BLaER1 (cell line): ENCODE results near the gene CNKSR1.

Source experiments
- H3K27ac ChIP-seq: shearing (Covaris generic); formaldehyde crosslinking; 2 replicates; pipeline ENCODE4 v1.8.1; 2022
- H3K27me3 ChIP-seq: shearing (Covaris generic); formaldehyde crosslinking; 2 replicates; pipeline ENCODE4 v1.8.1; 2022
- H3K36me3 ChIP-seq: shearing (Covaris generic); formaldehyde crosslinking; 2 replicates; pipeline ENCODE4 v1.8.1; 2022
- H3K4me1 ChIP-seq: shearing (Covaris generic); formaldehyde crosslinking; 2 replicates; pipeline ENCODE4 v1.8.1; 2022
- H3K4me2 ChIP-seq: shearing (Covaris generic); formaldehyde crosslinking; 2 replicates; pipeline ENCODE4 v1.8.1; 2022
- H3K4me3 ChIP-seq: shearing (Covaris generic); formaldehyde crosslinking; 2 replicates; pipeline ENCODE4 v1.8.1; 2022
- H3K9ac ChIP-seq: shearing (Covaris generic); formaldehyde crosslinking; 2 replicates; pipeline ENCODE4 v1.8.1; 2022
- H3K9me3 ChIP-seq: shearing (Covaris generic); formaldehyde crosslinking; 2 replicates; pipeline ENCODE4 v1.8.1; 2022
- H4K20me1 ChIP-seq: shearing (Covaris generic); formaldehyde crosslinking; 2 replicates; pipeline ENCODE4 v1.8.1; 2022
- Cebpa-rat ChIP-seq: shearing (Covaris generic); IDR thresholded peaks from 2 replicates; pipeline ENCODE4 v1.8.1; 2022

Gene CNKSR1

GRCh38 chr1:26168410-26169197 lies 8.7 kb upstream of the CNKSR1 start, which contains the start of gene C1orf232:
Gene C1orf232 (minus strand): TSS chr1:26168963. CDS start chr1:26168499, 464 bp downstream.
- no peaks in the 10 kb centered on the region for H3K9me3 ChIP-seq

DNA sequence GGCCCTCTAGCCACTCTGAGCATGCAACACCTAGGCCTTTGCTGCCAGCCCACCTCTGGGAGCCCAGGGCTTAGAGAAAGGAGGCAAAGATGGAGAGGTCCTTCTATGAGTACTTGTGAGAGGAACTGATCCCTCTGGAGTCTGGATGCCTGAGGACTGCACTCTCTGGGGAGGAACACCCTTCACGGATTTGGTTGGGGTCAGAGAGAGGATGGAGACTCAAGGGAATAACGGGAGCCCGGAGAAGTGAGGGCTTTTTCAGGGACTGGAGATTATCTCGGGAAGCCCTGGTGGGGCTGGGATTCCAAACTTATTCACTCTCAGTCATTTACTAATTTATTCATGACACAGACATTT lies 8.1 kb upstream of the CNKSR1 start:
- H3K4me2 ChIP-seq = peak overlapping the region; percentile 90
- peak overlapping the region; percentile 92; the same call in 1 of the 2 replicates for H3K9ac ChIP-seq
- peak overlapping the region; percentile 92; the same call in 1 of the 2 replicates for H3K27ac ChIP-seq
- no peaks in the 10 kb centered on the region for H3K9me3 ChIP-seq
- no peak for TF ChIP-seq Cebpa-rat
- H4K20me1 ChIP-seq = no peaks in the 10 kb centered on the region
- no peaks in the 10 kb centered on the region for H3K27me3 ChIP-seq
- H3K36me3 ChIP-seq = peaks cover 14% of the 10 kb centered on the region
- peak overlapping the region; percentile 93; the same call in 1 of the 2 replicates for H3K4me3 ChIP-seq
- H3K4me1 ChIP-seq = peaks cover 48% of the 10 kb centered on the region

More at GRCh38 chr1:26168410-26169197, 8.7 kb upstream of the CNKSR1 start, which contains the start of gene C1orf232:
- Histone ChIP-seq H3K4me1 (peaks cover 54% of the 10 kb centered on the region), H3K27me3 (no peaks in the 10 kb centered on the region), H3K27ac (peak within 1 kb of the TSS; percentile 92), H3K9ac (peak within 1 kb of the TSS; percentile 92), H4K20me1 (no peaks in the 10 kb centered on the region), H3K4me2 (peak within 1 kb of the TSS; percentile 90), H3K36me3 (peaks cover 14% of the 10 kb centered on the region), H3K4me3 (peak within 1 kb of the TSS; percentile 93)
- TF ChIP-seq Cebpa-rat = no peak

GRCh38 chr1:26169669-26170471 lies 7.4 kb upstream of the CNKSR1 start, which contains the start of gene ZNF593:
Gene ZNF593 (plus strand): TSS chr1:26169908. CDS start chr1:26169984, 76 bp downstream.
- H4K20me1 ChIP-seq = no peaks in the 10 kb centered on the region
- no peaks in the 10 kb centered on the region for H3K27me3 ChIP-seq
- no peak for TF ChIP-seq Cebpa-rat
- H3K9me3 ChIP-seq = no peaks in the 10 kb centered on the region
- peaks cover 41% of the 10 kb centered on the region for H3K4me1 ChIP-seq
- H3K4me2 ChIP-seq = peak within 1 kb of the TSS; percentile 90
- H3K27ac ChIP-seq = peak within 1 kb of the TSS; percentile 92
- peak within 1 kb of the TSS; percentile 93 for H3K4me3 ChIP-seq
- peaks cover 14% of the 10 kb centered on the region for H3K36me3 ChIP-seq
- peak within 1 kb of the TSS; percentile 92 for H3K9ac ChIP-seq

- Histone ChIP-seq H3K4me2 (peak overlapping the region; percentile 90), H3K9me3 (no peaks in the 10 kb centered on the region), H3K9ac (peak overlapping the region; percentile 92), H3K4me1 (peaks cover 35% of the 10 kb centered on the region), H3K27ac (peak overlapping the region; percentile 92), H4K20me1 (no peaks in the 10 kb centered on the region), H3K27me3 (no peaks in the 10 kb centered on the region), H3K4me3 (peak overlapping the region; percentile 93), H3K36me3 (peaks cover 14% of the 10 kb centered on the region)
- TF ChIP-seq Cebpa-rat = no peak
Observed at GRCh38 chr1:26170472-26170821, 6.8 kb upstream of the CNKSR1 start.

GRCh38 chr1:26171084-26172072 lies 5.9 kb upstream of the CNKSR1 start, which contains the start of gene ZNF593OS:
Gene ZNF593OS (minus strand): TSS chr1:26171832. CDS start chr1:26171661, 171 bp downstream.
- H3K27me3 ChIP-seq = no peaks in the 10 kb centered on the region
- H3K4me1 ChIP-seq = peaks cover 29% of the 10 kb centered on the region
- peak within 1 kb of the TSS; percentile 93 for H3K4me3 ChIP-seq
- H4K20me1 ChIP-seq = no peaks in the 10 kb centered on the region
- TF ChIP-seq Cebpa-rat = no peak
- no peaks in the 10 kb centered on the region for H3K9me3 ChIP-seq
- peak within 1 kb of the TSS; percentile 92 for H3K27ac ChIP-seq
- H3K36me3 ChIP-seq = peaks cover 14% of the 10 kb centered on the region
- peak within 1 kb of the TSS; percentile 90 for H3K4me2 ChIP-seq
- peak within 1 kb of the TSS; percentile 92 for H3K9ac ChIP-seq

DNA sequence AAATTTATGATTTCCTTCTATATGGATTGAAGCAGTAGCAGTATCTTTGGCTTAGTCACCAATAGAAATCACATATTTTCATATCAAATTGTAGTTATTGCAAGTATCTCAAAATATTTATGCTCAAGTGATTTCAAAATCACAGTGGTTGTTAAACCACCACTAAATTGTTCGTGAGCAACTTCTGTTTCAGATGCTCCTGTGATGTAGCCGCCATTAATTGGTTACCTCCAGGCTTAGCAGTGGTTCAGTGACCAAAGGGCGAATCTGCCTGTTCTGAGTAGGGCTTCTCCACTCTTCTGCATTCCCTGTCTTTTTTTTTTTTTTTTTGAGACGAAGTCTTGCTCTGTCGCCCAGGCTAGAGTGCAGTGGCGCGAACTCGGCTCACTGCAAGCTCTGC lies 1.9 kb upstream of the CNKSR1 start:
- Histone ChIP-seq H3K27ac (no peak overlapping the region), H4K20me1 (no peaks in the 10 kb centered on the region), H3K36me3 (peaks cover 14% of the 10 kb centered on the region), H3K9me3 (no peaks in the 10 kb centered on the region), H3K4me2 (no peak overlapping the region), H3K27me3 (no peaks in the 10 kb centered on the region), H3K9ac (no peak overlapping the region), H3K4me3 (no peak overlapping the region), H3K4me1 (peaks cover 16% of the 10 kb centered on the region)
- TF ChIP-seq Cebpa-rat = no peak

GRCh38 chr1:26180010-26180506 lies 2.8 kb downstream of the CNKSR1 start:
- TF ChIP-seq Cebpa-rat = no peak

DNA sequence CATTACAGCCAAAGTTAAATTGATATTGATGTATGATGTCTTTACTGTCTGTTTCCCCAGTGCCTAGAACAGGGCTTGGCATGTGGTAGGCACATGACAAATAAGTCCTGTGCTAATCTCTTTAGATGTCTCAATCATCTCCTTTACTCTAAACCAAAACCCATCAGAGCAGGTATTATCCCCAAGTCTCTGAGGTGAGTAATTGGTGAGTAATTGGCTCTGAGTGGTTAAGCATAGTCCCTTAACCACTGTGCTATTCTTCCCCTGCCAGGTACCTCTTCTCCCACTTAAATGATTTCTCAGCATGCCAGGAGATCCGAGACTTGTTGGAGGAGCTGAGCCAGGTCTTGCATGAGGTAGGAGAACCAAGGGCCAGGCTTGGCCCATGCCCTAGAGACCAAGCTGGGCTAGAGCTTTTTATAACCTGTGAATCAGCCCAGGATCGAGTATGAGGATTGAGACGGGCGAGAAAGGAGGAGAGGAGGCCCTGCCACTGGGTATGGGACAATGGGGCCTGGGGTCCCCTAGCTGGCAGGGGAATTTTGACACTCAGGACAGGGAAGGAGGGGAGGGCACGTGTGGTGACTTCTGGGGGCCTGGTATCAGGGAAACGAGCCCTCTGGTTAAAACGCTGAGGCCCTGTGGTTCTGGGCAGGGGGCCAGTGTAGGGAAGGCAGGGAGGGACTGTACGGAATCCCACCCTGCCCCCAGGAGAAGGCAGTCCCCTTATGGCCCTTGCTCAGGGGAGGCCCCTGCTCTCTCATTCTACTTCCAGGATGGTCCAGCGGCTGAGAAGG lies 4.5 kb downstream of the CNKSR1 start:
- Histone ChIP-seq H3K4me3 (no peak overlapping the region), H3K4me2 (no peak overlapping the region), H3K9ac (no peak overlapping the region), H3K36me3 (no peaks in the 10 kb centered on the region), H3K9me3 (no peaks in the 10 kb centered on the region), H3K4me1 (no peaks in the 10 kb centered on the region), H3K27ac (no peak overlapping the region), H3K27me3 (no peaks in the 10 kb centered on the region), H4K20me1 (no peaks in the 10 kb centered on the region)
- TF ChIP-seq Cebpa-rat = no peak

More at GRCh38 chr1:26180010-26180506, 2.8 kb downstream of the CNKSR1 start:
- no peaks in the 10 kb centered on the region for H3K9me3 ChIP-seq
- no peak overlapping the region for H3K27ac ChIP-seq
- no peak overlapping the region for H3K9ac ChIP-seq
- no peak overlapping the region for H3K4me2 ChIP-seq
- no peaks in the 10 kb centered on the region for H3K36me3 ChIP-seq
- H3K4me1 ChIP-seq = no peaks in the 10 kb centered on the region
- no peaks in the 10 kb centered on the region for H4K20me1 ChIP-seq
- H3K27me3 ChIP-seq = no peaks in the 10 kb centered on the region
- H3K4me3 ChIP-seq = no peak overlapping the region
